GM18499 (cell line): Measurements from ENCODE around the gene ARFGEF3.
"Not testable (repeated sequence)": the region's sequence is repeated elsewhere in the genome, so short reads cannot be mapped to it uniquely, and the experiment has no call there.

Source experiments
- ATAC-seq: cut with Tn5 transposase; IDR thresholded peaks from one replicate; pipeline ENCODE4 v1.9.1; 2021; ENCODE audit warnings: moderate number of reproducible peaks; ENCODE audit not compliant: insufficient read depth, unreplicated experiment

The ARFGEF3 gene, protein sequence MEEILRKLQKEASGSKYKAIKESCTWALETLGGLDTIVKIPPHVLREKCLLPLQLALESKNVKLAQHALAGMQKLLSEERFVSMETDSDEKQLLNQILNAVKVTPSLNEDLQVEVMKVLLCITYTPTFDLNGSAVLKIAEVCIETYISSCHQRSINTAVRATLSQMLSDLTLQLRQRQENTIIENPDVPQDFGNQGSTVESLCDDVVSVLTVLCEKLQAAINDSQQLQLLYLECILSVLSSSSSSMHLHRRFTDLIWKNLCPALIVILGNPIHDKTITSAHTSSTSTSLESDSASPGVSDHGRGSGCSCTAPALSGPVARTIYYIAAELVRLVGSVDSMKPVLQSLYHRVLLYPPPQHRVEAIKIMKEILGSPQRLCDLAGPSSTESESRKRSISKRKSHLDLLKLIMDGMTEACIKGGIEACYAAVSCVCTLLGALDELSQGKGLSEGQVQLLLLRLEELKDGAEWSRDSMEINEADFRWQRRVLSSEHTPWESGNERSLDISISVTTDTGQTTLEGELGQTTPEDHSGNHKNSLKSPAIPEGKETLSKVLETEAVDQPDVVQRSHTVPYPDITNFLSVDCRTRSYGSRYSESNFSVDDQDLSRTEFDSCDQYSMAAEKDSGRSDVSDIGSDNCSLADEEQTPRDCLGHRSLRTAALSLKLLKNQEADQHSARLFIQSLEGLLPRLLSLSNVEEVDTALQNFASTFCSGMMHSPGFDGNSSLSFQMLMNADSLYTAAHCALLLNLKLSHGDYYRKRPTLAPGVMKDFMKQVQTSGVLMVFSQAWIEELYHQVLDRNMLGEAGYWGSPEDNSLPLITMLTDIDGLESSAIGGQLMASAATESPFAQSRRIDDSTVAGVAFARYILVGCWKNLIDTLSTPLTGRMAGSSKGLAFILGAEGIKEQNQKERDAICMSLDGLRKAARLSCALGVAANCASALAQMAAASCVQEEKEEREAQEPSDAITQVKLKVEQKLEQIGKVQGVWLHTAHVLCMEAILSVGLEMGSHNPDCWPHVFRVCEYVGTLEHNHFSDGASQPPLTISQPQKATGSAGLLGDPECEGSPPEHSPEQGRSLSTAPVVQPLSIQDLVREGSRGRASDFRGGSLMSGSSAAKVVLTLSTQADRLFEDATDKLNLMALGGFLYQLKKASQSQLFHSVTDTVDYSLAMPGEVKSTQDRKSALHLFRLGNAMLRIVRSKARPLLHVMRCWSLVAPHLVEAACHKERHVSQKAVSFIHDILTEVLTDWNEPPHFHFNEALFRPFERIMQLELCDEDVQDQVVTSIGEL (N-terminal part only)

DNA sequence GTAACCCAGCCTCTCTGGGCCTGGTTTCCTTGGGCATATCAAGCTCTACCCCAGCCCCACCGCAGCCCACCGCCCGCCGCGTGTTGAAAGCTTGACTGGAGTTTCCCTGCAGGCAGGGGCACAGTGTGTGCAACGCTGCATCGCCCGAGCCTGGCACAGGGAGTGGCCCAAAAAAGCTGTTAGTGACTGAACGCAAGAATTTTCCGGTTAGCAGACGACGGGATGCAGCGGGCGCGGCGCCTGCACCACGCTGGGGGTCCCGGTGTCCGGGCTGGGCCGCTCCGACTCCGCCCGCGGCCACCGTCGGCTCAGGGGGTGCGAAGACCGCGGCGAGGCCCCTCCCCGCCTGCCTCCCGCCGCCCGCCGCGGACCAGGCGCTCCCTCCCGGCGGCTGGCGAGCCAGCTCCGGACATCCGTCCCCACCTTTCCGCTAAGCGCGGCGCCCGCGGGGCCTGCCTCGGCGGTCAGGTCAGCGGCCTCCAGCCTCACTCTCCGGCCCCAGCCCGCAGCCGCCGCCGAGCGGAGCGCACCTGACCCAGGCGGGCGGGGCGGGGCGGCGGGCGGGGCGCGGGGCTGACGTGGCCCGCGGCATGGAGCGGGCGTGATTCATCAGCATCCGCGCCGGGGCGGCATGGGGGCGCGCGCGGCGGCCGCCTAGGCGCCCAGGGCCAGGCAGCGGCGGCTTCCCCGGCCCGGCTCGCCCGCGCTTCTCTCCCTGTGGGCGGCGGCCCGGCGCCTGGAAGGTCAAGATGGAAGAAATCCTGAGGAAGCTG lies at the start of gene ARFGEF3:
ARFGEF3 (plus strand) TSS at position 602 of the 773 bp plus-strand sequence; CDS start at position 750, 148 bp downstream.
- no peak for ATAC-seq

DNA sequence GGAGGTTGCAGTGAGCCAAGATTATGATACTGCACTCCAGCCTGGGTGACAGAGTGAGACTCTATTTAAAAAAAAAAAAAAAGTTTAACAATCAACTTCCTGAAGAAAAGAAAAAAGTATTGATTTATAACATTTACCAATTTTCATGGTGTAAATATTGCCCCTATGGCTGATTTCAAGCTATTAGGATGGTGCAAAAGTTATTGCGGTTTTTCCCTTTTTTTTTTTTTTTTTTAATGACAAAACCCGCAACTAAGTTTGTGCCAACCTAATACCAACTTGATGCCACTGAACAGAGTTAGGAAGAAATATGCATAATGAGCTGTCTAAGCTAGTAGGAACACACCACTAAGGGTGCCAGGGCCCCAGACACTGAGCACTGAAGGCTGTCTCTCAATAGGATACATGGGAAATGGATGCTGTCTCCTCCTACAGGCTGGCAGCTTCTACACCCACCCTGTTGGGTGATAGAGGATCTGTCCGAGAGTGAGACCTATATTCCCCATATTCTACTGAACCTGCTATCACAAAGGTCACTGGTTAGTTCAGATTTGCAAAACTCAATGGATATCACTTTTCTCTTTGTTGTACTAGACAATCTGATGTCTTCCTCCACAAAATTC lies 48.0 kb upstream of the ARFGEF3 start:
- ATAC-seq: no peak

DNA sequence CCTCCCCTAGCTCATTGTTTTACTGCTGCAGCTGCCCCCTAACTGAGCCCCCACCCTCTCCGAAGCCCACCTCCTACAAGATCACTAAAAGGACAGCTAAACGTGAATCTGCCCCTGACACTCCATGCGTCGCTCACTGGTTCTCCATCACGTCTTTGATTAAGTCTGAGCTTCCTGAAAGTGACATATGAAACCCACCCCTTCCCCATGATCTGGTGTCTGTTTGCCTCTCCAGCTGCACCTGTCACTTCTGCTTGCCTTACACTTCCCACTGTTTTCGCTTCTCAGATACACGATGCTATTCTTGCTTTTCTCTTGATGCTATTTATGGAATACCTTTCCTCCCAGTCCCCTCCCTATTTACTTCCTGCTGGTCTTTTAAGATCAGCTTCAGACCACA lies 46.5 kb upstream of the ARFGEF3 start:
- ATAC-seq: no peak

DNA sequence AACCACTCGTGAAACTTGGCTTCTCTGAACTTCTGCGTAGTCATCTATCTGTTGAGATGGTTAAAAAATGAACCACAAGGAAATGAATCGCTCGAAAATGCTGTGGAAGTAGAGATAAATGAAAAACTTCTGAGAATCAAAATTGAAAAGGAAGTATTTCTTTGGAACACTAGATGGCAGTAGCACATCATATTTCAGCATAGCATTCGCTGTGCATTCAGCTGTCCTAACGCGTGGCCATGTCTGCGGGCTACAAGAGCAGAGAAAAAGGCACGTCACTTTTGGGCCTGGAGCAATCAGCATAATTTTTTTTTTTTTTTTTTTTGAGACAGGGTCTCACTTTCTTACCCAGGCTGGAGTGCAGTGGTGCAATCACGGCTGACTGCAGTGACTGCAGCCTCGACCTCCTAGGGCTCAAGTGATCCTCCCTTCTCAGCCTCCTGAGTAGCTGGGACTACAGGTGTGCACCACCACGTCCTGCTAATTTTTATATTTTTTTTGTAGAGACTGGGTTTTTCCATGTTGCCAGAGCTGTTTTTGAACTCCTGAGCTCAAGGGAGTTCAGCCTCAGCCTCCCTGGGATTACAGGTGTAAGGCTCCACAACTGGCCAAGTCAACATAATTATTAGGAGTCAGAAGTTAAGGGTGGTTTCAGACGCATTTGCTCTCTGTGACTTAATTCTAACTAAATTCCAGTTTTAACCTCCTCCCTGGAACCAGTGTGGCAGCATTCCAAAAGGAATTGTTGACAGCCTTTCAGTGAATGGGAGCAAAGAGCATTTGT lies 45.7 kb upstream of the ARFGEF3 start:
- ATAC-seq: no peak

DNA sequence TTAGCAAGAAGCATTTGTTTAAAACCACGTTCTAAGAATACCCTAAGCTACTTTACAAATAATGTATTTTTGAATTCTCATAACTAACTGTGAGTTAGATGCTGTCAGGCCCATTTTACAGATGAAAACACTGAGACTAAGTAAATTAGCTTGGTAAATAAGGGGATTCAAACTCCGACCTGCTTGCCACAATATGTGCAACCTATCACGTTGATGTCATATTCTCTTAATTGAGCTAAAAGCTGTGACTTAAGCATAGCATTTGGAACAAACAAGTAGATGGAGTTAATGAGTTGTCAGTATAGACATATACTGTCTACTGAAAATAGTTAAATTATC lies 45.1 kb upstream of the ARFGEF3 start:
- ATAC-seq: no peak

DNA sequence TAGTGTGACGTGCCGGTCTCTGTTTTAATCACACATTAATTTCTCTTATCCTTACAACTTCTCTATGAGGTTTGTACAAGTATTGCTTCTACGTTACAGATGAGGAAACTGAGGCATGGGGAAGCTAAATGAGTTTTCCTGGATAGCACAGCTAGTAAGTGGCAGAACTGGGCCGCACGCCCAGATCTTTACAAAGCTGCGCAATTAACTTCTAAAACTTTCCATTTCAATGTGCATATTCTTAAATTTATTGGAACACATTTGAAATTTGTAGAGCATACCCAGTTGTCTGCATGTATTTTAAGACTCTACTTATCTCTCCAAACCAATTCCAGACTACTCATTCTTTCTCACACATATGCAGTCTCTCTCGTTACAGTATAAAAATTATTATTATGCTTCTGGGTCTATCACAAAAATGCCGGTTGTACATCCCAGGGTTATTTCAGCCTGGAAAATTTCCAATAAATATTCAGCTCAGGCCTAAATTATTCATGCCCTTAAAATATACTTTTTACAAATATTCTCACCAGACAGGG lies 44.3 kb upstream of the ARFGEF3 start:
- ATAC-seq: no peak

DNA sequence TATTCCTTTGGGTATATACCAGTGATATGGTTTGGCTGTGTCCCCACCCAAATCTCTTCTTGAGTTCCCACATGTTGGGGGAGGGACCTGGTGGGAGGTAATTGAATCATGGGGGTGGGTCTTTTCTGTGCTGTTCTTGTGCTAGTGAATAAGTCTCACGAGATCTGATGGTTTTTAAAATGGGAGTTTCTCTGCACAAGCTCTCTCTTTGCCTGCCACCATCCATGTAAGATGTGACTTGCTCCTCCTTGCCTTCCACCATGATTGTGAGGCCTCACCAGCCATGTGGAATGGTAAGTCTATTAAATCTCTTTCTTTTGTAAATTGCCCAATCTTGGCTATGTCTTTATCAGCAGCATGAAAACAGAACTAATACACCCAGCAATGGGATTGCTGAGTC lies 42.5 kb upstream of the ARFGEF3 start:
- ATAC-seq: not testable (repeated sequence)

DNA sequence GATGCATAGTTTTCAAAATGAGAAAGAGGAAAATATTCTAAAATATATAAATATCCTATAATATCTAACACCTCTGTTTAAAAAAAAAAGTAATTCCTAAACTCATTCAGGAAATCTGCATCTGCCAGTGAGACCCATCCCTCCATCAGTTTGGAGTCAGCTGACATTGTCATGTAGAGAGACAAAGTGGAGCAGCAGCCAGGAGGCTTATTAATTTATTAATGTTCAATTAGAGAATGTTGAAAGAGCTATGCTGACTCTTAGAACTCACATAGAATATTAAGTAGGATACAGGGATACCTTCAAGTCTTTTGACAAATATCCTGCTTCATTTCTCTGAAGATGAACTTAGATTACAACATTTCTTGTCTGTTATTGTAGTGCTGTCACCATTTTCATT lies 41.8 kb upstream of the ARFGEF3 start:
- ATAC-seq: no peak

DNA sequence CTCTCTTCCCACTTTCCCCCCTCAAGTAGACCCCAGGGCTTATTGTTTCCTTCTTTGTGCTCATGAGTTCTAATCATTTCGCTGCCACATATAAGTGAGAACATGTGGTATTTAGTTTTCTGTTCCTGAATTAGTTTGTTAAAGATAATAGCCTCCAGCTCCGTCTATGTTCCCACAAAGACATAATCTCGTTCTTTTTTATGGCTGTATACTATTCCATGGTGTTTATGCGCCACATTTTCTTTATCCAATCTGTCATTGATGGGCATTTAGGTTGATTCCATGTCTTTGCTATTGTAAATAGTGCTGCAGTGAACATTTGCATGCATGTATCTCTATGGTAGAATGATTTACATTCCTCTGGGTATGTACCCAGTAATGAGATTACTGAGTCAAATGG lies 37.6 kb upstream of the ARFGEF3 start:
- ATAC-seq: no peak

DNA sequence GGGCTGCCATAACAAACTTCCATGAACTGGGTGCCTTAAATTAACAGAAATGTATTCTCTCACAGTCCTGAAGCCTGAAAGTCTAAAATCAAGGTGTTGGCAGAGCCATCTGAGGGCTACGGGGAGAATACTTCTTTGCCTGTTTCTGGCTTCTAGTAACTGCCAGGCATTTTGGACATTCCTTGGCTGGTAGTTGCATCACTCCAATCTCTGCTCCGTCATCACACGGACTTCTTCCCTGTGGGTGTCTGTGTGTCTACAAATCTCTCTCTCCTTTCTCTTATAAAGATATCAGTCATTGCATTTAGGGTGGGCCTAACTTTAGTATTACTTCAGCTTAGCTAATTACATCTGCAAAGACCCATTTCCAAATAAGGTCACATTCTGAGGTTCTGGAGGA lies 33.6 kb upstream of the ARFGEF3 start:
- ATAC-seq: no peak

DNA sequence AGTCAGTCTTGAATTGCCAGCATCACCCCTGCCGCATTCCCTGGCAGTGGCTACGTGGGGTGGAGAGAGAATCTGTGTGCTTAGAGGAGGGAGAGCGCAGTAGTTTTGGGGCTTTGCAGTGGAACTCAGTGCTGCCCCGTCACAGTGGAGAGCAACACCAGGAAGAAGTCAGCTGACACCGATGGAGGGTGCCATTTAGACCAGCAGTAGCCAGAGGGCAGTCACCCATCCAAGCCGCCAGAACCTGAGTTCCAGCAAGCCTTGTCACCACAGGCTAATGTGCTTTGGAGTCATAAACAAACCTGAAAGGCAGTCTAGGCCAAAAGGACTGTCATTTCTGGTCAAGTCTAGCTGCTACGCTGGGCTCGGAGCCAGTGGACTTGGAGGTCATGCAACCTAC lies 32.5 kb upstream of the ARFGEF3 start:
- ATAC-seq: no peak

DNA sequence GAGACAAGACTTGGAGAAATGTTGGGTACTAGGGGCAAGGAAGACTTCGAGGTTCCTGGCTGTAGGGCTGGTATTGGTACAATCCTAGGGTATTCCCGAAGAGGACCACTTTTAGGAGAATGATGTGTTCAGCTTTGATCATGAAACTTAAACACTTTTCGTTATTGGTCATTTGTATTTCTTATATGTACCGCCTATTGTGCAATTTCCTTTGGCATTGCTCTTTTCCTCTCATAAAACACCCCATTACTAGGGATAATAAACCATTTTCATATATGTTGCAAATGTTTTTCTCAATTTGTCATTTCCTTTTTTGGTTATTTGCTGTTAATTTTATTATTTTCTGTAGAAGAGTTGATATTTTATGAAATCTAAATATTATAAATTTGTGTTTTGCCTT lies 18.9 kb upstream of the ARFGEF3 start:
- no peak for ATAC-seq

DNA sequence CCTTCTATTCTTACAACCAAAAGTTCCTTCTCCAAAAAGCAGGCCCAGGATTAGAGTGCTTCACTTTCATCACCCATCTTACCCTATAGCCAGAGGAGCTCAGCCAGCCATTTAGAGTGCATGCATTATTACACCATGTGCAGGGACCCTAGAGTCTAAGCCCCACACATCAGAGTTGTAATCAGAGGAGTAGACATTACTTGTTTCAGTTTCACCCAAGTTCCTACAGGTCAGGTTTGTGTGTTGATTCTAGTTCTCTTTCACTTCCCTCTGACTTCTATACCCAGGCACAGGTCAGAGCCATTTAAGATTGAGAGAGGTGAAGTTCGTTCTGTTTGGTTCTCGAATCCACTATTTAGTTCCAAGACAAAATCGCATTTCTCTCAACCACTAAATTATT lies 16.3 kb upstream of the ARFGEF3 start:
- peak; percentile 89 for ATAC-seq

DNA sequence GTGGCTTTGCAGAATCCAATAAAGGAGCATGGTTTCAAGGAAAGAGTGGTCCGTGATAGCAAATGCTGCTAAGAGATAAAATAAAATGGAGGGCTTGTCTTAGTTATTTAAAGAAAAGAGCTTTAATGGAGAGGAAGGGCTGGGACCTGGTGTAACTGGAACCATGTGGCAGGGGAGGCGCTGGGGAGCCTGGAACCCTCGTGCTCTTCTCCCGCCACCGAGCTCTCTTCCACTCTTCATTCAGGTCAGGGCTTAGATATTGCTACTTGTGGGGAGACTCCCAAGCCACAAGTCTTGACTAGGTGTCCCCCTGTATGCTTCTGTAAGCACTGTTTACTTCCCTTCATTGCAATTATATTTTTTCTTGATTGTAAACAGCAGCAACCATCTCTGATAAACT lies 15.2 kb upstream of the ARFGEF3 start:
- no peak for ATAC-seq

DNA sequence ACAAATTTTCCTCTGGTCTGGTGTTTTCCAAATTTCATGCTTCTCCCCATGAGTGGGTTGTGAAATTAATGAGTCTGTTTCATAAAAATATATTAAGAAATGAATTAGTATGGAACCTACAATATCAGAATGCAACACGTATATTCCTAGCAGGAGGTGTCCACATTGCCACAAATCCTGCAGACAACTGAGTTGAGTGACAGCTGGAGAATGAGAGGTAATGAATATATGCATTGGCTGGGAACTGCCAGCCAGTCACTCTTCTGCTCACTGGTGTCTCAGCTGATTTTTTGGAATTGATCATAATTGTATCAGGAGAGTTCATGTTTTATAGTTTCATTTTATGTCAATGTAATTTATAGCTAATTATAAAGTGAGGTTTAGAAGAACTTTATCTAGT lies 6.3 kb upstream of the ARFGEF3 start:
- no peak for ATAC-seq

DNA sequence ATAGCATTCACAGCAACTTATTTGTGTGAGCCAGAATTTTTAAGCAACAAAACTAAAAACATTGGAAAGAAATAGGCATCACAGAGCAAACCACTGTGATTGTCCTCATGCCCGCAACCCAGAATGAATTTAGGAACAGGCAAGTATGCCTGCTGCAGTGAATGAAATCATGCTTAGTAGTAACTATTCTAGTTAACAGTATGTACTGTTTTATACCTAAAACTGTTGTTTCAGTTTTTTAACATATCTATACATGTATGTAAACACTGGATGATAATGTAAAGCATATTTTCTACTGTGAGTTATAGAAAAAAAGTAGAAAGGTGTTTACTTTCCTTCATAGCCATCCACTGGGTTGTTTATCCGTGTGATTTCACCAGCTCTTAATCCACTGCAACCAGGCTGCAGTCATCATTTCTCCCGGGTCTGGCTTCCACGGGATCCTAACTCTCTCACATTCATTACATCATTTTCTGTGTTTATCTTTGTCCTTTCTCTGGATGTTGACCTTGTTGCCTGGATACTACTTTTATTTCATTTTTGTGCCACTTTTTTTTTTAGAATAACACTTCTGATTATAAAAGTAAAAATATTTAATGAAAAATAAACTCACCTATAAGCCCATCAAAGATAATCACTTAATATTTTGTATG lies 3.6 kb upstream of the ARFGEF3 start:
- ATAC-seq: no peak

DNA sequence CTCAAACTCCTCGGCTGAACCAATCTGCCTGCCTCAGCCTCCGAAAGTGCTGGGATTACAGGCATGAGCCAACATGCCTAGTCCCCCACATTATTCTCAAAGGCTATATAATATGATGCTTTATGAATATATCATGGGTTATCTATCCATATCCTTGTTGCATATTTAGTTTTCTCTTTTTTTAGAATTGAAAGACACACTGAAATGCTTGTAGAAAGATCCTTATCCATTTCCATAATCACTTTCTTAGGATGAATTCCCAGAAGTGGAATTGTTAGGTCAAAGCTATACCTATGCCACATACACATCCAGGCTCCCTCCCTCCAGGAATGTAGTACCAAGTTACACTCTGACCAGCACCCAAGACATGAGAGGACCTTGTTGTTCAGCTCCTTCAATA lies 2.5 kb upstream of the ARFGEF3 start:
- ATAC-seq: no peak
